ENCODE measurements around the gene TNS3. TPM values are rescaled to one million over a fixed set of nuclear protein-coding genes. Genes with fewer than 3 reads are reported as not detected.

Gene TNS3
- total and polyA plus RNA-seq, 10 of the 15 experiments (the other 5 are each of a cell fraction or from before 2014, with no cell fraction given) = 0.27 to 2.7 (median 0.79) TPM

DNA sequence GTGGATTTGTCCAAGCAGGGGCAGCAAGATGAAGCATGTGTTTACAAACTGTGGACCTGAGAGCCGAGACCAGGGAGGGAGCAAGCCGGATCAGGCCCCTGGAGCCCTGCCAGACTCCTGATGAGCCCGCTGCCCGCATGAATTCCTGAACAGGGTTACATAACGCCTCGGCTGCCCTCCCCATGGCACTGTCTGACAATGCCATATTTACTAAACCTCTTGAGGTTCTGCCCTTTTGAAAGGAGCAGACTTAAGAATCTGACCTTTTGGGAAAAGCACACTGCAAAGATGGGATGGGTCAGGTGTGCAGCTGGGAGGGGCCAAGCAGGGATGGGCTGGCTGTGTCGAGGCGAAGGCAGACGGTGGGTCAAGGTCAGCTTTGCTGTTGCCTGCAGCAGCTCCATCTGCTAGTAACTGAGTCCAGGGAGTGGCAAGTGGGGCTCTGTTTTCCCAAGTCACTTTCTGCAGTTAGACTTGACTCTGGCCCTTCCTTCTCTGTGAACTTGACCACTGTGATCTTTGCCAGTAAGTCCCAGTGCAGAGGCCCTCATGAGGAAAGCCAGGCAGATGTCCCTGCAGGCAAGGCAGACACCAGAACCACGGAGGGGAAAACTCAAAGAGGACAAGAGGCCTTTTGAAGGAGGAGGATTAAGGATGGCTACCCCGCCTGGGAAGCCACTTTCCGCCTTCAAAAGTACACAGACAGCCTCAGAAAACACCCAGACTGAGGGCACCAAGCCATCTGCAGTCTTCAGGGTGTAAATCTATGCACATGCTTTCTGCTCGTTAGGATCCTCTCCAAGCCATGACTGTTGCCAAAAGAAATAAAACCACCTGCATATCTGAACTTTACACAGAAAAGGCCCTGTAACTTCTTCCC lies 175.8 kb downstream of the TNS3 start:
- POLR2A ChIA-PET = no interaction called here
- no TSS peak for BruUV-seq (replicated peaks)
- no peak overlapping the region for H3K27ac ChIP-seq (ENCODE audit: control insufficient read depth, insufficient read depth)
- 49% methylated on average over 13 of the region's 13 CpGs for WGBS (ENCODE audit: insufficient coverage, insufficient replicate concordance, low lambda C conversion rate, missing lambda C conversion rate)
- no peak overlapping the region for H2AFZ ChIP-seq (ENCODE audit: control insufficient read depth, low read depth, low read length)
- H3K9ac ChIP-seq (ENCODE audit: control insufficient read depth, insufficient read depth, low read length) = no peak overlapping the region
- H3K79me2 ChIP-seq (ENCODE audit: control insufficient read depth, insufficient read depth, low read length) = no peaks in the 10 kb centered on the region
- ATAC-seq (no peak), DNase-seq (ENCODE audit: low read depth, low spot score) (no peak), FAIRE-seq (no peak)
- SMC1A ChIA-PET (ENCODE audit: uncharacterized antibody, unreplicated experiment) = no interaction called here
- CTCF ChIA-PET = no interaction called here
- in situ Hi-C loops (cut with MboI) (no loop called here), intact Hi-C loops (cut with micrococcal nuclease; ENCODE audit: unreplicated experiment) (no loop called here)
- no peaks in the 10 kb centered on the region for H4K20me1 ChIP-seq (ENCODE audit: control insufficient read depth, insufficient read depth)
- H3K4me3 ChIP-seq = no peak overlapping the region
- H3K36me3 ChIP-seq (ENCODE audit: control insufficient read depth in 2 of 2, insufficient read depth in 2 of 2, low read length in 1 of 2) = no peaks in the 10 kb centered on the region
- H3K4me2 ChIP-seq (ENCODE audit: control insufficient read depth, insufficient read depth) = no peak overlapping the region
- RAD21 ChIA-PET (ENCODE audit: unreplicated experiment) = no interaction called here
- no peaks in the 10 kb centered on the region for H3K9me3 ChIP-seq (replicated peaks; ENCODE audit: control insufficient read depth, insufficient read depth, low read length)
- no peaks in the 10 kb centered on the region for H3K27me3 ChIP-seq (replicated peaks in 1 of 2; ENCODE audit: control insufficient read depth in 2 of 2, insufficient read depth in 2 of 2, low read length in 1 of 2)
- H3K4me1 ChIP-seq (ENCODE audit: control insufficient read depth, insufficient read depth, low read length) = no peaks in the 10 kb centered on the region
- TF ChIP-seq HDAC6 (IDR thresholded peaks at IDR 0.05; ENCODE audit: unreplicated experiment) (no peak), WRNIP1 (IDR thresholded peaks at IDR 0.05; ENCODE audit: borderline replicate concordance, low read depth, low read length) (no peak), CBFB (IDR thresholded peaks at IDR 0.05; ENCODE audit: low read depth) (no peak), NBN (IDR thresholded peaks at IDR 0.05) (no peak), HCFC1 (IDR thresholded peaks at IDR 0.05; ENCODE audit: low read length) (no peak), PBX3 (IDR thresholded peaks at IDR 0.05; ENCODE audit: insufficient replicate concordance, low read depth, low read length) (no peak), CUX1 (IDR thresholded peaks at IDR 0.05; ENCODE audit: insufficient replicate concordance, low read depth, low read length) (no peak), RFX5 (IDR thresholded peaks at IDR 0.05; ENCODE audit: low read depth, low read length) (no peak), IRF3 (IDR thresholded peaks at IDR 0.05) (no peak), TCF12 (IDR thresholded peaks at IDR 0.05; ENCODE audit: low read depth, low read length) (no peak), FOXM1 (IDR thresholded peaks at IDR 0.05; ENCODE audit: low read depth, low read length) (no peak), IKZF1 (conservative IDR thresholded peaks at IDR 0.05) (no peak), RBBP5 (conservative IDR thresholded peaks at IDR 0.05) (no peak)
- TF ChIP-seq, protein P1, sequence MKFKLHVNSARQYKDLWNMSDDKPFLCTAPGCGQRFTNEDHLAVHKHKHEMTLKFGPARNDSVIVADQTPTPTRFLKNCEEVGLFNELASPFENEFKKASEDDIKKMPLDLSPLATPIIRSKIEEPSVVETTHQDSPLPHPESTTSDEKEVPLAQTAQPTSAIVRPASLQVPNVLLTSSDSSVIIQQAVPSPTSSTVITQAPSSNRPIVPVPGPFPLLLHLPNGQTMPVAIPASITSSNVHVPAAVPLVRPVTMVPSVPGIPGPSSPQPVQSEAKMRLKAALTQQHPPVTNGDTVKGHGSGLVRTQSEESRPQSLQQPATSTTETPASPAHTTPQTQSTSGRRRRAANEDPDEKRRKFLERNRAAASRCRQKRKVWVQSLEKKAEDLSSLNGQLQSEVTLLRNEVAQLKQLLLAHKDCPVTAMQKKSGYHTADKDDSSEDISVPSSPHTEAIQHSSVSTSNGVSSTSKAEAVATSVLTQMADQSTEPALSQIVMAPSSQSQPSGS (IDR thresholded peaks at IDR 0.05; ENCODE audit: low read length) = no peak

Measured in GM12878 (cell line).